Skeletal muscle satellite cell (primary cell): ENCODE measurements around the gene KRT85. TPM values are rescaled to one million over a fixed set of nuclear protein-coding genes. Genes with fewer than 3 reads are reported as not detected.
"Not testable (repeated sequence)": the region's sequence is repeated elsewhere in the genome, so short reads cannot be mapped to it uniquely, and the experiment has no call there.

Experiments used
- H3K27me3 ChIP-seq: 2 replicates; pipeline ENCODE4 v1.7.0; 2013; ENCODE audit warnings: low read length; ENCODE audit not compliant: control insufficient read depth, insufficient read depth
- H3K36me3 ChIP-seq: 2 replicates; pipeline ENCODE4 v1.7.0; 2013; ENCODE audit warnings: mild to moderate bottlenecking, control low read depth, low read length; ENCODE audit not compliant: insufficient read depth
- H3K4me1 ChIP-seq: 2 replicates; pipeline ENCODE4 v1.7.0; 2013; ENCODE audit warnings: low read length; ENCODE audit not compliant: control insufficient read depth, insufficient read depth
- H3K4me2 ChIP-seq: 2 replicates; pipeline ENCODE4 v1.7.0; 2013; ENCODE audit warnings: mild to moderate bottlenecking, low read length
- H3K4me3 ChIP-seq: 2 replicates; pipeline ENCODE4 v1.7.0; 2013; ENCODE audit warnings: low read length
- H3K9ac ChIP-seq: 2 replicates; pipeline ENCODE4 v1.7.0; 2013; ENCODE audit warnings: mild to moderate bottlenecking, low read depth, low read length, moderate library complexity
- H3K9me3 ChIP-seq: replicated peaks from 2 replicates; pipeline ENCODE4 v1.7.0; 2013; ENCODE audit warnings: mild to moderate bottlenecking, control low read depth, low read length
- total RNA-seq: library from RNA; depleted of rRNA; stranded (reverse); fragments of >200 nt; gene quantifications from 2 replicates; pipeline ENCODE4 v1.2.3, GENCODE V29; 2012; rRNA removed

The KRT85 gene
- not detected in 2 replicates for total RNA-seq

DNA sequence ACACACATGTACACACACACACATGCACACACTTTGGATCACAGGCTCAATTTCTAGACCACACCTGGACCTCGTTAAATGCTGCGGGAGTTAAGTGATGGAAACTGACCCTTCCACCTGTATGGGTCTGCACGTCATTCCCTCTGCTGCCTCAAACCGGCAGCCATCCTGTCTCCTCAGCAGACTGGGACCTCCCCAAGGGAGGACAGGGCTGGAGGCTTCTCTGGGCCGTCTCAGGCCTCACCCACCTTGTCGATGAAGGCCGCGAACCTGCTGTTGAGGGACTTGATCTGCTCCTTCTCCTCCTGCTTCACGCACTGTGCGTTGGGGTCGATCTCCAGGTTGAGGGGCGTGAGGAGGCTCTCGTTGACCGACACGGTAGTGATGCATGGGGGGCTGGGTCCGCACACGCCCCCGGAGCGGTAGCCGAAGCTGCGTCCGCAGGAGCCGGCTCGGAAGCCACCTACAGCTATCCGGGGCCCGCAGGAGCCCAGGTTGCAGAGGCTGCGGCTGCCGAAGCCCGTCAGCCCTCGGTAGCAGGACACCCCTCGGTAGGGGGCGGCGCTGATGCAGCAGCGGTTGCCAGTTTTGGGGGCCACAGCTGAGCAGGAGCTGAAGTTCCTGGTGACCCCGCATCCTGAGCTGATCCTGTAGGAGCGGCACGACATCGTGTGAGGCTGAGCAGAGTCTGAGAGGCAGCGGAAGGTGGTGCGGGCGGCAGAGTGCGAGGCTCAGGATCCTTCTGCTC lies at the start of gene KRT85:
Gene KRT85, minus strand, starts transcription at position 744 of the 748 bp plus-strand sequence. Its CDS starts 76 bp downstream, at position 668.
- H3K9ac ChIP-seq: no peak within 1 kb of the TSS

DNA sequence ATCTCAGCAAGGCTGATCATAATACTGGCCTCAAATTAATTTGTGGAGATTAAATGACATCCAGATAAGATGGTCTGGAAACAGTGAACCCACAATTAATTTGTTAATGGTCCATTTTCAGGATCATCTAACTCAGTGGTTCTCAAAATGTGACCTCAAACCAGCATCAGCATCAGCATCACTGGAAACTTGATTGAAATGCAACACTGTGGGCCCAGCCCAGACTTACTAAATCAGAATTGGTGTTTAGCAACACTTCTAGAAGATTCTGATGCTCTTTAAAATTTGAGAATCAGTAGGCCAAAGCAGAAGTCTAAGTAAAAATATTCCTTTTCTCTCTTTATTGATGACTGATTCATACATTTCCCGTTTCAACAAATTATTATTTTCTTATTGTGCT lies 49.5 kb upstream of the KRT85 start:
- Histone ChIP-seq H3K4me1 (no peaks in the 10 kb centered on the region), H3K9me3 (no peaks in the 10 kb centered on the region), H3K4me2 (no peak overlapping the region), H3K36me3 (no peaks in the 10 kb centered on the region), H3K9ac (no peak overlapping the region), H3K27me3 (peaks cover 40% of the 10 kb centered on the region), H3K4me3 (no peak overlapping the region)

More for the DNA sequence above, at the start of gene KRT85:
- peaks cover 9% of the 10 kb centered on the region for H3K4me1 ChIP-seq
- no peaks in the 10 kb centered on the region for H3K9me3 ChIP-seq
- H3K27me3 ChIP-seq: peaks cover 64% of the 10 kb centered on the region
- H3K4me2 ChIP-seq: no peak within 1 kb of the TSS
- H3K4me3 ChIP-seq: no peak within 1 kb of the TSS
- H3K36me3 ChIP-seq: no peaks in the 10 kb centered on the region

DNA sequence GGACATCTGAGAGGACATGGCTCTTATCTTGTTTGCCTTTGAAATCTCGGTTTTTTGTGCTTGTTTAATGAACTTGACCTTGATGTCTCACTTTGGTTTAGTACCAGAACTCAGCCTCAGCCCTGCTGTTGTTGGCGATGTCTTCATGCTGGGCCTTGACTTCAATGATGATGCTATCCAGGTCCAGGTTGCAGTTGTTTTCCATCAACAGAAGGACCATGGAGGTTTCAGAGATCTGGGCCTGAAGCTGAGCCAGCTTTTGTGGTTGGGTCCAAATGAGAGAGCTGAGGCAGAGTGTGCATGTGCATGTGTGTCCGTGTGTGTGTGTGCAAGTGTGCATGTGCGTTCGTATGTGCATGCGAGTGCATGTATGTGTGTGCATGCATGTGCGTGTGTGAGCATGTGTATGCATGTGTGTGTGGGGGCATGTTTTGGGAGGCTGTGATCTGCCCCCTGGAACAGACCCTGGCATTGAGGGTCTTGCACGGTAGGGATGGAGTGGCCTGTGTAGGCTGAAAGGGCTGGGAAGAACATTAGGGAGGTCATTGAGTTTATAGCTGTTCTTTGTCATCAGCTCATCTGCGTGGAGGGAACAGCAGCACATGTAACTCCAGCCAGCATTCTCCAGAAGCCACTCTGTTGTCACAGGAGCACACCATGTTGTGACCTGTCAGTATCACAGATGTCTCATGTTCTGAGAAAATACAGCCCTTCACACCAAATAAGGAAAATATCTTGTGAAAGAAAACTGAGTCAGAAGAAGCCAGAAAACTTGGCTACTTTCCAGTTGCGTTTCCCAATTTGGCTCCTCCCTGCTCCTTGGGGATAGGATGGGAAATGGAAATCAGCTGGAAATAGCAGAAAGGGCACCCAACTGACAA lies 48.8 kb upstream of the KRT85 start:
- Histone ChIP-seq H3K4me3 (no peak overlapping the region), H3K36me3 (no peaks in the 10 kb centered on the region), H3K4me2 (no peak overlapping the region), H3K9me3 (no peaks in the 10 kb centered on the region), H3K9ac (no peak overlapping the region), H3K4me1 (no peaks in the 10 kb centered on the region), H3K27me3 (peaks cover 33% of the 10 kb centered on the region)

DNA sequence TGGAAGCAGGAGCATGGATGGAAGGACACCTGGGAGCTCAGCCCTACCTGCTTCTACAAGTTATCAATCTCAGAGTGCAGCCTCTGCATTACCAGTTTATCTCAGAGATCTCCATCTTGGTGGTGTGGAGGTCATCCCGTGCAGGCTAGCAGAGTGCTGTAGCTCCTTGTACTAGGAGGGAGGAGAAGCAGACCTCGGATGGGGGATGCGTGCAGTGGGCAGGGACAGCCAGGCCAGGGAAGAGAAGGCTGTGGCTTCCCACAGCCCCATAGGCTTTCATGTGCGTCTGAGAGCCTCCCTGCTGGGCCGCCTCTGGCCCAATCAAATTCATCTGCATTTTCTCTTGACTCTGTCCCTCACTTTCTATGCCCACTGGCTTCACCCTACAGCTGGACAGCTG lies 47.7 kb upstream of the KRT85 start:
- H3K27me3 ChIP-seq: peaks cover 28% of the 10 kb centered on the region
- no peaks in the 10 kb centered on the region for H3K36me3 ChIP-seq

DNA sequence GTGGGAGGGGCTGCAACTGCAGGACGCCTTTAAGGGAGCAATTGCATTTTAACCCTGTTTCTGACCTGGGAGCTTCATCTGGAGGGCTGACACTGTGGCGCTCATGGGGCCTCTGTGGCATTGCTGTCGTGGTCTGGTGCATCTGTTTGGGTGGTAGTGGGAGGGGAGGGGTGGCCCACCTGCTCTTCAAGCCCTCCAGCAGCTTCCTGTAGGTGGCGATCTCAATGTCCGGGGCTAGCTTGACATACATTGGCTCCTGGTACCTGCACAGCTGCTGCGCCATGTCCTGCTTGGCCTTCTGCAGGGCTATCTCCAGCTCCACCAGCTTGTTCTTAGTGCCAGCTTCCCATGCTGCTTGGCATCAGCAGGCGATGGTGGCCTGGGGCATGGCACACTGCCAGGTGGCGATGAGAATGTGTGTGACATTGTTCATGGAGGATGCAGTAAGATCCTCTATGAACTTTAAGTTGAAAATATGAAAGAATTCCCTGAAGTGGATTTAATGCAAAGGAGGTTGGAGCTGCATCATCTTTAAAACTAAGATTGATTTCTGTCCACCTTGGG lies 46.6 kb upstream of the KRT85 start:
- peaks cover 25% of the 10 kb centered on the region for H3K27me3 ChIP-seq
- no peak overlapping the region for H3K4me3 ChIP-seq
- no peaks in the 10 kb centered on the region for H3K9me3 ChIP-seq
- no peak overlapping the region for H3K9ac ChIP-seq
- H3K4me1 ChIP-seq: no peaks in the 10 kb centered on the region
- H3K4me2 ChIP-seq: no peak overlapping the region
- H3K36me3 ChIP-seq: no peaks in the 10 kb centered on the region

More for the DNA sequence above, 47.7 kb upstream of the KRT85 start:
- no peak overlapping the region for H3K4me2 ChIP-seq
- H3K9me3 ChIP-seq: no peaks in the 10 kb centered on the region
- no peak overlapping the region for H3K4me3 ChIP-seq
- no peaks in the 10 kb centered on the region for H3K4me1 ChIP-seq
- no peak overlapping the region for H3K9ac ChIP-seq

GRCh38 chr12:52413202-52413601 lies 45.9 kb upstream of the KRT85 start:
- Histone ChIP-seq H3K4me2 (no peak overlapping the region), H3K9me3 (no peaks in the 10 kb centered on the region), H3K9ac (no peak overlapping the region), H3K4me3 (no peak overlapping the region), H3K36me3 (no peaks in the 10 kb centered on the region), H3K27me3 (peaks cover 26% of the 10 kb centered on the region), H3K4me1 (no peaks in the 10 kb centered on the region)

- peaks cover 29% of the 10 kb centered on the region for H3K27me3 ChIP-seq
- no peaks in the 10 kb centered on the region for H3K4me1 ChIP-seq
Observed at GRCh38 chr12:52411815-52412214, 44.5 kb upstream of the KRT85 start.

GRCh38 chr12:52410589-52411248 lies 43.4 kb upstream of the KRT85 start:
- not testable (repeated sequence) for H3K9me3 ChIP-seq, H3K4me1 ChIP-seq, H3K4me3 ChIP-seq, H3K4me2 ChIP-seq, H3K9ac ChIP-seq, H3K36me3 ChIP-seq
- peaks cover 33% of the 10 kb centered on the region for H3K27me3 ChIP-seq

More at GRCh38 chr12:52411815-52412214, 44.5 kb upstream of the KRT85 start:
- no peaks in the 10 kb centered on the region for H3K9me3 ChIP-seq
- no peak overlapping the region for H3K4me3 ChIP-seq
- H3K4me2 ChIP-seq: no peak overlapping the region
- H3K9ac ChIP-seq: no peak overlapping the region
- H3K36me3 ChIP-seq: no peaks in the 10 kb centered on the region

DNA sequence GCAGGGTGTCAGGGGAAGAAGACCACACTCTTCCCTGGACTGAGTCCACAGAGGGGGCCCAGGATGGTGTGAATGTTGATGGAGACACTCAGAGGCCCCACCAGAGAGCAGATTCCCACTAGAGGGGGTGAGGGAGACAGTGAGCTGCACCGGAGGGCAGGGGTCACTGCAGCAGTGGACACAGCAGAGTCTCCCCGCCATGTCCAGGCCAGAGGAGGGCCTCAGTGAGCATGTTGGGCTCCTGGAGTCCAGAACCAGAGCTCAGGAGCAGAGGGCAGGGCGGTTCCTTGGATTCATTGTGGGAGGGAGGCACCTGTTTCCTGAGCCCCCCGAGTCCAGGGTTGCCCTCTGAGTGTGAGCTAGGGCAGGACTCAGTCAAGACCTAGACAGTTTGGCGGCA lies 40.6 kb upstream of the KRT85 start:
- Histone ChIP-seq H3K4me2 (no peak overlapping the region), H3K36me3 (no peaks in the 10 kb centered on the region), H3K9me3 (no peaks in the 10 kb centered on the region), H3K27me3 (peaks cover 44% of the 10 kb centered on the region), H3K4me3 (no peak overlapping the region), H3K4me1 (no peaks in the 10 kb centered on the region), H3K9ac (no peak overlapping the region)

GRCh38 chr12:52405922-52406385 lies 38.7 kb upstream of the KRT85 start, which contains the start of gene KRT82:
Gene KRT82 (minus strand): TSS chr12:52406335. CDS start chr12:52406277, 58 bp downstream.
- Histone ChIP-seq H3K9me3 (no peaks in the 10 kb centered on the region), H3K4me1 (no peaks in the 10 kb centered on the region), H3K9ac (no peak within 1 kb of the TSS), H3K4me3 (no peak within 1 kb of the TSS), H3K4me2 (no peak within 1 kb of the TSS), H3K27me3 (peaks cover 54% of the 10 kb centered on the region), H3K36me3 (no peaks in the 10 kb centered on the region)

- Histone ChIP-seq H3K27me3 (peaks cover 59% of the 10 kb centered on the region), H3K9ac (no peak overlapping the region)
Observed at GRCh38 chr12:52404951-52405350, 37.7 kb upstream of the KRT85 start.

More at GRCh38 chr12:52404951-52405350, 37.7 kb upstream of the KRT85 start:
- H3K4me1 ChIP-seq: no peaks in the 10 kb centered on the region
- H3K4me2 ChIP-seq: no peak overlapping the region
- H3K4me3 ChIP-seq: no peak overlapping the region
- no peaks in the 10 kb centered on the region for H3K9me3 ChIP-seq
- no peaks in the 10 kb centered on the region for H3K36me3 ChIP-seq
